HEK293T (cell line): ENCODE measurements around the gene COL23A1.

Experiments
- CTCF ChIA-PET: fragments of 350-600 bp; formaldehyde crosslinking; extraction: SDS; loops from one replicate; lab custom pipeline; 2021; ENCODE audit warnings: antibody characterized with exemption, inconsistent platforms; lab: Yijun Ruan, JAX
- POLR2A ChIA-PET: fragments of 350-600 bp; formaldehyde crosslinking; extraction: SDS; loops from one replicate; lab custom pipeline; 2020; ENCODE audit warnings: antibody characterized with exemption, inconsistent platforms; lab: Yijun Ruan, JAX
- DNase-seq: peaks from one replicate; pipeline ENCODE4 v3.0.0; 2012; ENCODE audit warnings: mixed read lengths; ENCODE audit errors: extremely low spot score
- ARNT ChIP-seq: fragments of 450-650 bp; IDR thresholded peaks from 2 replicates; pipeline ENCODE4 v1.6.1; 2017; ENCODE audit warnings: mild to moderate bottlenecking
- BHLHE40 ChIP-seq: fragments of 450-650 bp; IDR thresholded peaks from 2 replicates; pipeline ENCODE4 v1.6.1; 2016; ENCODE audit warnings: mild to moderate bottlenecking, moderate library complexity, borderline replicate concordance
- CTBP1 ChIP-seq: fragments of 450-650 bp; IDR thresholded peaks from 2 replicates; pipeline ENCODE4 v1.6.1; 2016; ENCODE audit warnings: borderline replicate concordance
- ELF4 ChIP-seq: fragments of 450-650 bp; IDR thresholded peaks from 2 replicates; pipeline ENCODE4 v1.6.1; 2017; ENCODE audit warnings: antibody characterized with exemption
- FOXA1 ChIP-seq: fragments of 450-650 bp; IDR thresholded peaks from 2 replicates; pipeline ENCODE4 v1.6.1; 2016; ENCODE audit warnings: mild to moderate bottlenecking
- FOXK2 ChIP-seq: fragments of 450-650 bp; IDR thresholded peaks from 2 replicates; pipeline ENCODE4 v1.6.1; 2016; ENCODE audit warnings: mild to moderate bottlenecking
- FOXM1 ChIP-seq: fragments of 450-650 bp; IDR thresholded peaks from 2 replicates; pipeline ENCODE4 v1.6.1; 2017; ENCODE audit warnings: mild to moderate bottlenecking, borderline replicate concordance
- HDGF ChIP-seq: fragments of 450-650 bp; IDR thresholded peaks from 2 replicates; pipeline ENCODE4 v1.6.1; 2017; ENCODE audit warnings: antibody characterized with exemption, borderline replicate concordance
- L3MBTL2 ChIP-seq: fragments of 450-650 bp; conservative IDR thresholded peaks from 2 replicates; pipeline ENCODE4 v1.6.1; 2016; ENCODE audit warnings: mild to moderate bottlenecking
- LEF1 ChIP-seq: fragments of 450-650 bp; IDR thresholded peaks from 2 replicates; pipeline ENCODE4 v1.6.1; 2017; ENCODE audit warnings: mild to moderate bottlenecking, borderline replicate concordance
- NFRKB ChIP-seq: fragments of 450-650 bp; IDR thresholded peaks from 2 replicates; pipeline ENCODE4 v1.6.1; 2016; ENCODE audit warnings: mild to moderate bottlenecking, moderate library complexity
- PKNOX1 ChIP-seq: fragments of 450-650 bp; IDR thresholded peaks from 2 replicates; pipeline ENCODE4 v1.6.1; 2016
- SP1 ChIP-seq: fragments of 450-650 bp; IDR thresholded peaks from 2 replicates; pipeline ENCODE4 v1.6.1; 2017
- SUZ12 ChIP-seq: fragments of 450-650 bp; IDR thresholded peaks from 2 replicates; pipeline ENCODE4 v1.6.1; 2016; ENCODE audit warnings: mild to moderate bottlenecking
- TARDBP ChIP-seq: fragments of 450-650 bp; IDR thresholded peaks from 2 replicates; pipeline ENCODE4 v1.6.1; 2016
- ZNF384 ChIP-seq: fragments of 450-650 bp; IDR thresholded peaks from 2 replicates; pipeline ENCODE4 v1.6.1; 2016

Gene COL23A1

GRCh38 chr5:178509491-178510057 lies 80.6 kb downstream of the COL23A1 start:
- TF ChIP-seq SP1 (no peak), L3MBTL2 (no peak), FOXK2 (no peak), CTBP1 (no peak), ELF4 (no peak), TARDBP (no peak), ARNT (no peak), PKNOX1 (no peak), SUZ12 (no peak), LEF1 (no peak), ZNF384 (no peak), HDGF (no peak), NFRKB (no peak), FOXM1 (no peak), FOXA1 (no peak), BHLHE40 (no peak)
- no peak for DNase-seq
- ChIA-PET POLR2A (no interaction called here), CTCF (no interaction called here)

- ChIA-PET CTCF (no interaction called here), POLR2A (no interaction called here)
- TF ChIP-seq FOXK2 (no peak), ARNT (no peak), FOXM1 (no peak), SUZ12 (no peak), FOXA1 (no peak), BHLHE40 (no peak), NFRKB (no peak), HDGF (no peak), LEF1 (no peak), TARDBP (no peak), L3MBTL2 (no peak), SP1 (no peak), ZNF384 (no peak), CTBP1 (no peak), PKNOX1 (no peak), ELF4 (no peak)
- DNase-seq = no peak
Observed at GRCh38 chr5:178507151-178507932, 82.9 kb downstream of the COL23A1 start.

GRCh38 chr5:178505639-178506407 lies 84.4 kb downstream of the COL23A1 start:
- CTCF ChIA-PET = no interaction called here
- no peak for TF ChIP-seq SUZ12
- TF ChIP-seq FOXK2 = no peak
- TF ChIP-seq CTBP1 = no peak
- TF ChIP-seq ZNF384 = no peak
- no peak for TF ChIP-seq BHLHE40
- no peak for TF ChIP-seq LEF1
- TF ChIP-seq FOXM1 = no peak
- TF ChIP-seq TARDBP = no peak
- TF ChIP-seq SP1 = no peak
- no peak for TF ChIP-seq ARNT
- TF ChIP-seq HDGF = no peak
- TF ChIP-seq ELF4 = no peak
- TF ChIP-seq NFRKB = no peak
- TF ChIP-seq FOXA1 = no peak
- TF ChIP-seq PKNOX1 = no peak
- TF ChIP-seq L3MBTL2 = no peak
- DNase-seq = no peak
- POLR2A ChIA-PET = no interaction called here

- CTCF ChIA-PET = no interaction called here
- POLR2A ChIA-PET = no interaction called here
- TF ChIP-seq SP1 (no peak), BHLHE40 (no peak), TARDBP (no peak), SUZ12 (no peak), HDGF (no peak), CTBP1 (no peak), NFRKB (no peak), FOXK2 (no peak), PKNOX1 (no peak), LEF1 (no peak), ARNT (no peak), ZNF384 (no peak), ELF4 (no peak), FOXM1 (no peak), FOXA1 (no peak), L3MBTL2 (no peak)
- no peak for DNase-seq
Observed at GRCh38 chr5:178504340-178504960, 85.7 kb downstream of the COL23A1 start.
